ENCODE results near the gene TTI1. TPM values are rescaled to one million over a fixed set of nuclear protein-coding genes. Genes with fewer than 3 reads are reported as not detected.

TTI1 gene
- total RNA-seq, 2 experiments from 2014 or later = 10.6 to 11.4 TPM

GRCh38 chr20:38021087-38021772 is 12.0 kb downstream of the TTI1 start:
- Histone ChIP-seq H3K4me1 (ENCODE audit: insufficient read depth, low read length) (peaks cover 8% of the 10 kb centered on the region), H3K27ac (ENCODE audit: low read depth in 1 of 2, low read length in 2 of 2) (no peak overlapping the region), H3K36me3 (ENCODE audit: insufficient read depth, low read length) (peaks cover 31% of the 10 kb centered on the region), H3K27me3 (ENCODE audit: control insufficient read depth in 1 of 2, insufficient read depth in 2 of 2, low read length in 2 of 2) (no peaks in the 10 kb centered on the region), H3K4me3 (ENCODE audit: low read length) (no peak overlapping the region), H3K9me3 (ENCODE audit: control insufficient read depth in 1 of 2, insufficient read depth in 1 of 2, low read length in 2 of 2) (peaks cover 3 to 15% of the 10 kb centered on the region in 2 experiments)
- TF ChIP-seq CTCF (IDR thresholded peaks at IDR 0.05) = no peak
- no peak overlapping the region for H3K4me3 Mint-ChIP-seq
- ChIA-PET POLR2A (no interaction called here), CTCF (no interaction called here)
- intact Hi-C loops (cut with DNase I, micrococcal nuclease) = no loop called here
- no peak for DNase-seq
- ATAC-seq (ENCODE audit: poor library complexity) = no peak
- no peaks in the 10 kb centered on the region for H3K27me3 Mint-ChIP-seq
- H3K27ac Mint-ChIP-seq = no peak overlapping the region
- peaks cover 47% of the 10 kb centered on the region for H3K4me1 Mint-ChIP-seq (ENCODE audit: low read depth)
- H3K9me3 Mint-ChIP-seq = peaks cover 3% of the 10 kb centered on the region
- peaks cover 74% of the 10 kb centered on the region for H3K36me3 Mint-ChIP-seq (ENCODE audit: low read depth)

- ATAC-seq (ENCODE audit: poor library complexity) (no peak), DNase-seq (no peak)
- no peak overlapping the region for H3K27ac Mint-ChIP-seq
- no peaks in the 10 kb centered on the region for H3K27me3 Mint-ChIP-seq
- Histone ChIP-seq H3K4me1 (ENCODE audit: insufficient read depth, low read length) (no peaks in the 10 kb centered on the region), H3K27me3 (ENCODE audit: control insufficient read depth in 1 of 2, insufficient read depth in 2 of 2, low read length in 2 of 2) (no peaks in the 10 kb centered on the region), H3K36me3 (ENCODE audit: insufficient read depth, low read length) (peaks cover 44% of the 10 kb centered on the region), H3K9me3 (ENCODE audit: control insufficient read depth in 1 of 2, insufficient read depth in 1 of 2, low read length in 2 of 2) (peaks cover 3 to 15% of the 10 kb centered on the region in 2 experiments), H3K27ac (ENCODE audit: low read depth in 1 of 2, low read length in 2 of 2) (no peak overlapping the region), H3K4me3 (ENCODE audit: low read length) (no peak overlapping the region)
- intact Hi-C loops (cut with DNase I, micrococcal nuclease) = no loop called here
- peaks cover 24% of the 10 kb centered on the region for H3K4me1 Mint-ChIP-seq (ENCODE audit: low read depth)
- H3K4me3 Mint-ChIP-seq = no peak overlapping the region
- H3K36me3 Mint-ChIP-seq (ENCODE audit: low read depth) = peaks cover 85% of the 10 kb centered on the region
- H3K9me3 Mint-ChIP-seq = peaks cover 3% of the 10 kb centered on the region
- CTCF ChIA-PET = interaction anchor here (0.7 kb wide), 1 partner anchor 220 kb away, joined by 3 read pairs; no protein-coding TSS in a partner anchor
- no peak for TF ChIP-seq CTCF (IDR thresholded peaks at IDR 0.05)
- POLR2A ChIA-PET = no interaction called here
Measured at GRCh38 chr20:38018385-38018784, 14.9 kb downstream of the TTI1 start.

- Mint-ChIP-seq H3K27ac (no peak overlapping the region), H3K4me3 (no peak overlapping the region), H3K27me3 (no peaks in the 10 kb centered on the region), H3K9me3 (peaks cover 3% of the 10 kb centered on the region), H3K36me3 (ENCODE audit: low read depth) (peaks cover 89% of the 10 kb centered on the region), H3K4me1 (ENCODE audit: low read depth) (peaks cover 24% of the 10 kb centered on the region)
- H3K4me1 ChIP-seq (ENCODE audit: insufficient read depth, low read length) = no peaks in the 10 kb centered on the region
- intact Hi-C loops (cut with DNase I, micrococcal nuclease) = no loop called here
- no peak overlapping the region for H3K27ac ChIP-seq (ENCODE audit: low read depth in 1 of 2, low read length in 2 of 2)
- no peak for TF ChIP-seq CTCF (IDR thresholded peaks at IDR 0.05)
- H3K4me3 ChIP-seq (ENCODE audit: low read length) = no peak overlapping the region
- ATAC-seq (ENCODE audit: poor library complexity) (no peak), DNase-seq (no peak)
- CTCF ChIA-PET = no interaction called here
- POLR2A ChIA-PET = no interaction called here
- no peaks in the 10 kb centered on the region for H3K27me3 ChIP-seq (ENCODE audit: control insufficient read depth in 1 of 2, insufficient read depth in 2 of 2, low read length in 2 of 2)
- H3K36me3 ChIP-seq (ENCODE audit: insufficient read depth, low read length) = peaks cover 49% of the 10 kb centered on the region
- peaks cover 3 to 15% of the 10 kb centered on the region in 2 experiments for H3K9me3 ChIP-seq (ENCODE audit: control insufficient read depth in 1 of 2, insufficient read depth in 1 of 2, low read length in 2 of 2)
Measured at GRCh38 chr20:38017959-38018358, 15.3 kb downstream of the TTI1 start.
